SU-DHL-6 (cell line): ENCODE measurements around the gene CLNK.

ENCODE experiments used
- CTCF ChIP-seq: fragments of 200-600 bp; sonication (generic); IDR thresholded peaks from one replicate; pipeline ENCODE4 v1.5.1; 2017; ENCODE audit warnings: antibody characterized with exemption, mild to moderate bottlenecking, low read length, moderate library complexity; ENCODE audit not compliant: insufficient read depth, poor library complexity, severe bottlenecking
- EZH2phosphoT487 ChIP-seq: fragments of 200-600 bp; sonication (generic), shearing (Covaris generic); conservative IDR thresholded peaks from 2 replicates; pipeline ENCODE4 v1.6.1; 2018; ENCODE audit warnings: mild to moderate bottlenecking, antibody characterized with exemption, low read length, moderate library complexity, mixed read lengths

- TF ChIP-seq CTCF: no peak
- TF ChIP-seq EZH2phosphoT487: no peak
Measured at GRCh38 chr4:10659251-10659650, 25.3 kb downstream of the CLNK start.
